CD4-positive, CD25-positive, alpha-beta regulatory T cell (primary cell): ENCODE results near the gene ST6GALNAC3. TPM values are rescaled to one million over a fixed set of nuclear protein-coding genes. Genes with fewer than 3 reads are reported as not detected.

Source experiments
- ATAC-seq, 2 donors: fragments of 150-1000 bp; cut with Tn5 transposase; one replicate each; pipeline ENCODE4 v1.10.0; 2021; ENCODE audit warnings: low read depth in 2 of 2, moderate number of reproducible peaks in 2 of 2, moderate library complexity in 1 of 2
- DNase-seq, 3 donors: peaks; one replicate each; pipeline versions ENCODE4 v3.0.0 to v3.0.0-alpha.2; 2012 to 2022; ENCODE audit warnings: mixed read lengths in 1 of 3
- H3K27ac ChIP-seq: one replicate; pipeline ENCODE4 v1.7.0; 2013; ENCODE audit warnings: mild to moderate bottlenecking, low read length; ENCODE audit not compliant: insufficient read depth, poor library complexity, severe bottlenecking
- H3K27me3 ChIP-seq: one replicate; pipeline ENCODE4 v1.7.0; 2013; ENCODE audit warnings: low read length; ENCODE audit not compliant: control insufficient read depth, insufficient read depth
- H3K36me3 ChIP-seq: one replicate; pipeline ENCODE4 v1.7.0; 2013; ENCODE audit warnings: mild to moderate bottlenecking, low read length, moderate library complexity; ENCODE audit not compliant: control insufficient read depth, insufficient read depth
- H3K4me1 ChIP-seq: 2 replicates; pipeline ENCODE4 v1.7.0; 2013; ENCODE audit warnings: mild to moderate bottlenecking, low read length; ENCODE audit not compliant: insufficient read depth, control insufficient read depth, poor library complexity, severe bottlenecking
- H3K4me3 ChIP-seq: one replicate; pipeline ENCODE4 v1.7.0; 2013; ENCODE audit warnings: low read depth, mild to moderate bottlenecking, low read length, moderate library complexity
- H3K9me3 ChIP-seq, 2 experiments: 1 replicate in 1 of 2; 2 replicates in 1 of 2; pipeline ENCODE4 v1.7.0; 2013; ENCODE audit warnings: low read length in 2 of 2, mild to moderate bottlenecking in 1 of 2, moderate library complexity in 1 of 2; ENCODE audit not compliant: control insufficient read depth in 2 of 2
- H3K27ac Mint-ChIP-seq, 3 donors: one replicate each; pipeline ENCODE4 v1.8.0; 2020 to 2022; ENCODE audit warnings: mild to moderate bottlenecking in 3 of 3, mixed read lengths in 3 of 3, moderate library complexity in 2 of 3
- H3K27me3 Mint-ChIP-seq: one replicate; pipeline ENCODE4 v1.8.0; 2022; ENCODE audit warnings: mild to moderate bottlenecking, mixed read lengths
- H3K36me3 Mint-ChIP-seq: one replicate; pipeline ENCODE4 v1.8.0; 2020; ENCODE audit warnings: mixed read lengths
- H3K4me1 Mint-ChIP-seq, 4 donors: one replicate each; pipeline ENCODE4 v1.8.0; 2020 to 2022; ENCODE audit warnings: mixed read lengths in 4 of 4, mild to moderate bottlenecking in 1 of 4
- H3K4me3 Mint-ChIP-seq, 4 donors: one replicate each; pipeline ENCODE4 v1.8.0; 2020 to 2022; ENCODE audit warnings: mild to moderate bottlenecking in 4 of 4, mixed read lengths in 4 of 4, moderate library complexity in 3 of 4
- H3K9me3 Mint-ChIP-seq, 7 donors: one replicate each; pipeline ENCODE4 v1.8.0; 2020 to 2022; ENCODE audit warnings: mixed read lengths in 7 of 7, mild to moderate bottlenecking in 3 of 7, moderate library complexity in 2 of 7
- polyA plus RNA-seq, 4 donors: library from polyadenylated mRNA; unstranded; fragments of 300-500 nt; fragmentation: Illumina TruSeq; gene quantifications; one replicate each; pipeline ENCODE4 v1.2.3, GENCODE V29; 2021
- total RNA-seq: library from RNA; stranded (reverse); gene quantifications from one replicate; pipeline ENCODE4 v1.2.3, GENCODE V29; 2022

ST6GALNAC3 gene
- total and polyA plus RNA-seq, 5 donors from 2014 or later, result 0.03 to 3.4 (median 0.95) TPM

GRCh38 chr1:76620371-76620770, 545.8 kb downstream of the ST6GALNAC3 start:
- Histone ChIP-seq H3K27ac (no peak overlapping the region), H3K27me3 (no peaks in the 10 kb centered on the region), H3K4me3 (no peak overlapping the region), H3K4me1 (no peaks in the 10 kb centered on the region), H3K36me3 (no peaks in the 10 kb centered on the region), H3K9me3 (no peaks in the 10 kb centered on the region)
- Mint-ChIP-seq H3K4me3 (no peak overlapping the region), H3K4me1 (no peaks in the 10 kb centered on the region), H3K27ac (no peak overlapping the region), H3K36me3 (no peaks in the 10 kb centered on the region), H3K9me3 (peaks cover 0 to 1% (median 0%) of the 10 kb centered on the region in 7 donors), H3K27me3 (peaks cover 5% of the 10 kb centered on the region)
- DNase-seq, result no peak
- no peak for ATAC-seq

GRCh38 chr1:76622774-76623528, 548.4 kb downstream of the ST6GALNAC3 start:
- Histone ChIP-seq H3K36me3 (no peaks in the 10 kb centered on the region), H3K27me3 (no peaks in the 10 kb centered on the region), H3K4me1 (no peaks in the 10 kb centered on the region), H3K4me3 (no peak overlapping the region), H3K27ac (no peak overlapping the region), H3K9me3 (no peaks in the 10 kb centered on the region)
- no peak for DNase-seq
- peaks cover 5% of the 10 kb centered on the region for H3K27me3 Mint-ChIP-seq
- H3K4me3 Mint-ChIP-seq, result no peak overlapping the region
- H3K4me1 Mint-ChIP-seq, result no peaks in the 10 kb centered on the region
- peaks cover 0 to 1% (median 0%) of the 10 kb centered on the region in 7 donors for H3K9me3 Mint-ChIP-seq
- H3K36me3 Mint-ChIP-seq, result no peaks in the 10 kb centered on the region
- H3K27ac Mint-ChIP-seq, result no peak overlapping the region
- ATAC-seq, result no peak

GRCh38 chr1:76625886-76626678, 551.5 kb downstream of the ST6GALNAC3 start:
- H3K27ac Mint-ChIP-seq, result no peak overlapping the region

GRCh38 chr1:76627498-76627897, 553.0 kb downstream of the ST6GALNAC3 start:
- ATAC-seq (no peak), DNase-seq (no peak)
- H3K4me1 ChIP-seq, result no peaks in the 10 kb centered on the region
- H3K4me3 Mint-ChIP-seq, result no peak overlapping the region
- no peaks in the 10 kb centered on the region for H3K27me3 ChIP-seq
- H3K4me1 Mint-ChIP-seq, result no peaks in the 10 kb centered on the region
- H3K9me3 Mint-ChIP-seq, result peaks cover 0 to 5% (median 0%) of the 10 kb centered on the region in 7 donors
- no peak overlapping the region for H3K27ac ChIP-seq
- H3K36me3 ChIP-seq, result no peaks in the 10 kb centered on the region
- peaks cover 3% of the 10 kb centered on the region for H3K36me3 Mint-ChIP-seq
- H3K27me3 Mint-ChIP-seq, result no peaks in the 10 kb centered on the region
- no peaks in the 10 kb centered on the region for H3K9me3 ChIP-seq
- H3K27ac Mint-ChIP-seq, result no peak overlapping the region
- no peak overlapping the region for H3K4me3 ChIP-seq

More at GRCh38 chr1:76625886-76626678, 551.5 kb downstream of the ST6GALNAC3 start:
- ATAC-seq, result no peak
- no peaks in the 10 kb centered on the region for H3K27me3 ChIP-seq
- no peak overlapping the region for H3K4me3 Mint-ChIP-seq
- H3K36me3 ChIP-seq, result no peaks in the 10 kb centered on the region
- no peaks in the 10 kb centered on the region for H3K9me3 ChIP-seq
- peaks cover 0 to 5% (median 0%) of the 10 kb centered on the region in 7 donors for H3K9me3 Mint-ChIP-seq
- no peaks in the 10 kb centered on the region for H3K4me1 Mint-ChIP-seq
- H3K4me3 ChIP-seq, result no peak overlapping the region
- H3K27me3 Mint-ChIP-seq, result no peaks in the 10 kb centered on the region
- H3K27ac ChIP-seq, result no peak overlapping the region
- H3K4me1 ChIP-seq, result no peaks in the 10 kb centered on the region
- DNase-seq, result no peak
- H3K36me3 Mint-ChIP-seq, result peaks cover 3% of the 10 kb centered on the region

GRCh38 chr1:76627901-76628300, 553.4 kb downstream of the ST6GALNAC3 start:
- Histone ChIP-seq H3K4me3 (no peak overlapping the region), H3K27me3 (no peaks in the 10 kb centered on the region), H3K36me3 (no peaks in the 10 kb centered on the region), H3K9me3 (no peaks in the 10 kb centered on the region), H3K27ac (no peak overlapping the region), H3K4me1 (no peaks in the 10 kb centered on the region)
- Mint-ChIP-seq H3K9me3 (peaks cover 0 to 5% (median 0%) of the 10 kb centered on the region in 7 donors), H3K4me1 (no peaks in the 10 kb centered on the region), H3K36me3 (peaks cover 3% of the 10 kb centered on the region), H3K4me3 (no peak overlapping the region), H3K27ac (no peak overlapping the region), H3K27me3 (no peaks in the 10 kb centered on the region)
- no peak for ATAC-seq
- DNase-seq, result no peak

- no peak for ATAC-seq
- no peaks in the 10 kb centered on the region for H3K27me3 ChIP-seq
- H3K27me3 Mint-ChIP-seq, result no peaks in the 10 kb centered on the region
Observed at GRCh38 chr1:76632136-76632535, 557.6 kb downstream of the ST6GALNAC3 start.

GRCh38 chr1:76635784-76636183, 561.2 kb downstream of the ST6GALNAC3 start:
- no peaks in the 10 kb centered on the region for H3K36me3 Mint-ChIP-seq
- no peaks in the 10 kb centered on the region for H3K27me3 ChIP-seq
- H3K27ac ChIP-seq, result no peak overlapping the region
- no peaks in the 10 kb centered on the region for H3K27me3 Mint-ChIP-seq
- no peaks in the 10 kb centered on the region for H3K9me3 ChIP-seq
- no peak overlapping the region for H3K4me3 Mint-ChIP-seq
- H3K9me3 Mint-ChIP-seq, result peaks cover 0 to 4% (median 0%) of the 10 kb centered on the region in 7 donors
- ATAC-seq (no peak), DNase-seq (no peak)
- H3K4me1 ChIP-seq, result no peaks in the 10 kb centered on the region
- H3K4me1 Mint-ChIP-seq, result peaks cover 0 to 20% (median 0%) of the 10 kb centered on the region in 4 donors
- H3K36me3 ChIP-seq, result no peaks in the 10 kb centered on the region
- no peak overlapping the region for H3K27ac Mint-ChIP-seq
- no peak overlapping the region for H3K4me3 ChIP-seq

More at GRCh38 chr1:76632136-76632535, 557.6 kb downstream of the ST6GALNAC3 start:
- no peak for DNase-seq
- peaks cover 3% of the 10 kb centered on the region for H3K36me3 Mint-ChIP-seq
- H3K4me1 Mint-ChIP-seq, result peaks cover 0 to 20% (median 0%) of the 10 kb centered on the region in 4 donors
- H3K36me3 ChIP-seq, result no peaks in the 10 kb centered on the region
- no peaks in the 10 kb centered on the region for H3K9me3 ChIP-seq
- no peak overlapping the region for H3K4me3 ChIP-seq
- H3K4me3 Mint-ChIP-seq, result no peak overlapping the region
- no peak overlapping the region for H3K27ac Mint-ChIP-seq
- no peak overlapping the region for H3K27ac ChIP-seq
- no peaks in the 10 kb centered on the region for H3K4me1 ChIP-seq
- H3K9me3 Mint-ChIP-seq, result peaks cover 0 to 5% (median 3%) of the 10 kb centered on the region in 7 donors
